C4-2B (cell line): ENCODE data around the gene USP31.

Experiments used
- ZFX ChIP-seq: fragments of 450-650 bp; IDR thresholded peaks from 2 replicates; pipeline ENCODE4 v1.6.1; 2017
- TF ChIP-seq, protein P1 (sequence below): fragments of 450-650 bp; conservative IDR thresholded peaks from 2 replicates; pipeline ENCODE4 v1.5.1; 2017; ENCODE audit warnings: mild to moderate bottlenecking

DNA sequence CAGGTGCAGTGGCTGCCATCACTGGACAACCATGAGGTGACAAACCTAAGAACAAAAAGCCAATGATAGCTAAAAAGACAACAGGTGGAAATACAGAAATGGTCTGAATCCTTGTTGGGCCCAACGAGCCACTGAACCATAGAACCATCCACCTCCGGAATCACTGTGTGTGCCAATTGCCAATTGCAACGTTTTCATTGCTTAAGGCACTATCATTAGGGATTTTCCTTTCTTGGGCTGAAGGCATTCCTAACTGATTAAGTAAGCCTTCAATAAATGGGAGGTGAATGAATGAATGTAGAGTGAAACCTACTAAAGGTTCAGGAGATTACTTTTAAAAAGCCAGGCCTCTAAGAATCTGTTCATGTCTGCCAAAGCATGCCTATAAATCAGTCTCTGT, 3.6 kb downstream of the USP31 start:
- TF ChIP-seq, protein P1, sequence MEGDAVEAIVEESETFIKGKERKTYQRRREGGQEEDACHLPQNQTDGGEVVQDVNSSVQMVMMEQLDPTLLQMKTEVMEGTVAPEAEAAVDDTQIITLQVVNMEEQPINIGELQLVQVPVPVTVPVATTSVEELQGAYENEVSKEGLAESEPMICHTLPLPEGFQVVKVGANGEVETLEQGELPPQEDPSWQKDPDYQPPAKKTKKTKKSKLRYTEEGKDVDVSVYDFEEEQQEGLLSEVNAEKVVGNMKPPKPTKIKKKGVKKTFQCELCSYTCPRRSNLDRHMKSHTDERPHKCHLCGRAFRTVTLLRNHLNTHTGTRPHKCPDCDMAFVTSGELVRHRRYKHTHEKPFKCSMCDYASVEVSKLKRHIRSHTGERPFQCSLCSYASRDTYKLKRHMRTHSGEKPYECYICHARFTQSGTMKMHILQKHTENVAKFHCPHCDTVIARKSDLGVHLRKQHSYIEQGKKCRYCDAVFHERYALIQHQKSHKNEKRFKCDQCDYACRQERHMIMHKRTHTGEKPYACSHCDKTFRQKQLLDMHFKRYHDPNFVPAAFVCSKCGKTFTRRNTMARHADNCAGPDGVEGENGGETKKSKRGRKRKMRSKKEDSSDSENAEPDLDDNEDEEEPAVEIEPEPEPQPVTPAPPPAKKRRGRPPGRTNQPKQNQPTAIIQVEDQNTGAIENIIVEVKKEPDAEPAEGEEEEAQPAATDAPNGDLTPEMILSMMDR, result no peak
- TF ChIP-seq ZFX, result no peak
